Islet precursor cell (in vitro differentiated cells): ENCODE measurements around the gene CHKA.
A peak's percentile ranks its signal among the peaks of the same experiment; 100 is the strongest.

Experiments
- DNase-seq: peaks from one replicate; pipeline ENCODE4 v3.0.0-alpha.2; 2018

CHKA gene

GRCh38 chr11:68121067-68121899 is at the start of gene CHKA:
TSS of gene CHKA (minus strand) at chr11:68121388. CDS start at chr11:68121177, 211 bp downstream.
- peak; percentile 95 for DNase-seq

DNA sequence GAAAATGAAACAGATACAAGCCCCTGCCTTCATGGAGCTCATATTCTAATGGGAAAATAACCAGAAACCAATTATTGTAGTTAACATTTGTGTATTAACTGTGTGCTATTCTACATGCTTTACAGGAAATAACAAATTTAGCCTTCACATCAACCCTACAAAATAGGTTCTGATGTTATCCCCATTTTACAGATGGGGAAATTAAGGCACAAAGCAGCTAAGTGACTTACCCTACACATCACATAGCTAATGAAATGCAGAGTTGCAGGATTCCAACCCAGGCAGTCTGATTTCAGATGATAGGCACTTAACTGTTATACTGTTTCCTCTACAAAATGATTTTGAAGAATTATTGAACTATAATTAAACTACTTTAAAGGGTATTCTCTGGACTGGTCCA is 48.3 kb upstream of the CHKA start:
- DNase-seq: no peak

- DNase-seq: no peak
Observed at GRCh38 chr11:68168694-68169093, 47.5 kb upstream of the CHKA start.

- DNase-seq: no peak
Observed at GRCh38 chr11:68167474-68167873, 46.3 kb upstream of the CHKA start.

DNA sequence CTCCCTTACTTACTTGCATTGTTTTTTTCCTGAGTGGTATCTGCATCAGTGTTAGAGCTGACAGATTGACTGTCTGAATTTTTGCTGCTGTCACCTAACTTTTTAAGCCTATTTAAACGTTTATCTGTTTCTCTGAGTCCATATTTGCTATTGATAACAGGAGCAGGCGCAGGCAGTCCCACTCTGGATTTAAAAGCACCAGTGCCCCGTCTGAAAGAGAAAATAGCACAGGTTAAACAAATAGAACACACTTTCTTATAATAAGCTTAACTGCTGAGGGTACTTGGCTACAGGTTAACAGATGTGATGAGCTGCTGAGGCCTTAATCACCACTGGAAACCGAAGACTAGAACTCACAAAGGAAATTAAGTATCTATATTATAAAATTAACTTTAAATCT is 45.8 kb upstream of the CHKA start:
- no peak for DNase-seq

DNA sequence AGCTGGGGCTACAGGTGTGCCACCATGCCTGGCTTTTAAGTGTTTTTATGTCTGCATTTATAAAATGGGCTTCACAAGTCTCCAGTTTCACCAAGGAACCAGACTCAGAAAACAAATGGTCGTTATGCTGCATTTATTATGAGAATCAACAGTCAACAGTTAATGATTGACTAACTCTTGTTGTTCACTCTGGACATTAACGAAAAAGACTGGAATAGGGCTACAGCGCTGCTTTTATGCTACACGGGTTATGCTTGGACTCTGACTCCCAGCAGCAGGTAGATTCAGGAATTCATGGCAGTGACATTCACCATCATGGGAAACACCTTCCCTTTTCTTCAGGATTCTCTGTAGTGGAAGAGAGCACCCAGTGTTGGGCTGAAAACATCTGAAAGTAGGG is 44.4 kb upstream of the CHKA start:
- no peak for DNase-seq

DNA sequence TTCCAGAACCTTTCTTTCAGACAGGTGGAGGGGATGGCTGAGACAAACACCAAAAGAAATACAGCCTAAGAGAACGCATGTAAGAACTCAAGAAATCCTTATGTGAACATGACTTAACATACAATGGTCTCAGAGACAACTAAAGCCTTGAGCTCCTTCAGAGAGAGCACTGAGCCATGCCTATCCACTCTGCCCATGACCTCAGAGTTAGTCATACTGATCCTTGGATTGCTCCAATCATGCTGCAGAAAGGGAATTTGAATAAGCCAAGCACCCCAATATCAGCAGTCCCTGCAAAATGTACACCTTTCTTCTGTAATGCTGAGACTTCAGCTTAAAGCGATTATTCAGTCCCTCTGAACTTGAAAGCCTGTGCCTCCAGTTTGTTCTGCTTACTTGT is 43.2 kb upstream of the CHKA start:
- DNase-seq: no peak

DNA sequence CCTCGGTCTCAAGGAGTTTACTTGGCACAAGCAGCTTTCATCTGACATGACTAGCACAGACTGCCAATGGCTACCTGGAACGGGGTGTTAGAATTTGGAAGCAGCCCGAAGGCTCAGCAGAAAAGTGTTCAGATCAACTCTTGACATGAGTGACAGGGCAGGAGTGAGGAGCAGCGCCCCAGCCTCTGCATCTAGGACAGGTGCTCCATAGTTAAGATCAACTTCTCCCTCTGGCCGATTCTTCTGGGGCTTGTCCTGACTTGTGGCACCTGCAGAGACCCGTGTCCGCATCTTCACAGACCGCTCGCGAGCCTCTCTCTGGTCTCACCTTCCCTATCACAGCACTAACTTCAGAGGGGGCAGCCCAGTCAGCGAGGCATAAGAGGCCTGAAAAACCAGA is 42.5 kb upstream of the CHKA start:
- DNase-seq: no peak

DNA sequence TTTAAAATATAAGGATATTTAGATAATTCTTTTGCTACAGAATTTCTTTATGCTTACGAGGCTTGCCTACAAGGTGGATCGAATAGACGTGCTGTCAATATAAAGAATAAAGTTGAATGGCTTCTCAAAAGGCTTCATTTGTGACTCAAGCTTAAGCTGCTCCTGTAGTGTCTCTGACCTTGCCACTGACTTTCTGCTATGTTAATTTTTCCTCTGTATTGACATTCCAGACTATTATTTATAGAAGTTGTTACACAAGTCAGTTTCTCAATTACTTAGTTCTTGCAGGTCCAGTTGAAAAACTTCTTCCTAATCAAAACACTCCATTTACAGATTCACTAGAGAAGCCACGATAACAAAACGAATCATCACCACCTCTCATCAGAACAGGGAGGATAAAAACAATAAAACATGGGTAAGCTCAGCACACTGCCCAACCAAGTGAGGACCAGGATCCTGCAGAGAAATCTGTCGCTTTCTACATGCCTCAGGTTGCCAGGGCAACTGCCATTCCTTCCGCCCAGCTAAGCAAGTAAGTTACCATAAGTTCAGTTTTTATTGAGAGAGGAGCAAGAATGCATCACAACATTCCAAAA is 39.0 kb upstream of the CHKA start:
- no peak for DNase-seq

DNA sequence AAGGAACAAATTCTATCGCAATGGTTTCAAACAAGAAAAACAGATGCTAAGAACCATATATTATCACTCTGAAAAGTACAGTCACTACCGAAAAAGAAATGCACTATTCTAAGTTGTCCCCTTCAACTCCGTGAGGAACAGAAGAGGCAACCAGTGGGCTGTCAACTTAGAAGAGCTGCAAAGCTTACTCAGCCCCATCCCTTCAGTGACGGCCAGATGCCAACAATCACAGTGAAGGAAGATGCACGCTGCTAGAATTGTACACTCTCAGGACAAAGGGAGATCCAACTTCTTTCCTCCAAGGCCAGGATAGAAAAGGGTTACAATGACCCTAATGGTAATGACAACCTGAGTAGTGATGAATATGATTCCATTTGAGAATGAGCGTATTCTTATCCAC is 38.5 kb upstream of the CHKA start:
- DNase-seq: no peak

- no peak for DNase-seq
Observed at GRCh38 chr11:68159161-68159560, 38.0 kb upstream of the CHKA start.

DNA sequence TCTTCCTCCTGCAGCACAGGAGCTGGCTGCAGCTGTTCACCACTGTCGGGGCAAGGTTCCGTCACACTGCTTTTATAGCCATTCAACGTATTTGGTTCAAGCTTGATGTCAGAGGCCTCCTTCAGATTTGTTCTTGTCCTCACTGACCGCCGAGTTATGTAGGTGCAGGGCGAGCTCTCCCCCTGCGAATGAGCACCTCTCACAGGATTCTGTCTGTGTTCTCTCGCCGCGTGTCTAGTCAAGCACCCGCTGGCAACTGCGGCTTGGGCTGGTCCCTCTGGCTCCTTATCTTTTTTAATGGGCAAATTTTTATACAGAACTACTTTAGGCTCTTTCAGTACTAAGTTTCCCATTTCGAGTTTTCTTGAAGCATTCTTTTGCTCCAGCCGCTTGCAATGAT is 37.4 kb upstream of the CHKA start:
- DNase-seq: no peak

DNA sequence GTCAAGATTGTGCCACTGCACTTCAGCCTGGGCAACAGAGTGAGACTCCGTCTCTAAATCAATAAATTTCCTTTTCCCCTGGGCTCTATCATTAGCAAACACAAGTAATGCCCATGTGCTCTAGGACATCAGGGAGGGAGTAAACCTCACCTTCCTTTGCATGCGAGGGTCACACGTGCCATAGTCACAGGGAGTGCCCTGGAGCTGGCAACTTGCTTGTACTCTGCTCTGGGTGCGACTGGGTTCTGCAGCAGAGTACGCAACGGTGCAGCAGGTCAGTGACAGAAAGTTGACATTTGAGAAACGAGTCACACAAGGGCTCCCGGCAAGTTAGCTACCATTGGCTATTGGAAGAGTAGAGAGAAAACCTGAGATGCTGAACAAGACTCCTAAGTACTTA is 32.6 kb upstream of the CHKA start:
- peak; percentile 29 for DNase-seq

GRCh38 chr11:68150037-68150436 is 28.8 kb upstream of the CHKA start:
- peak; percentile 85 for DNase-seq

GRCh38 chr11:68149417-68149816 is 28.2 kb upstream of the CHKA start:
- DNase-seq: no peak

DNA sequence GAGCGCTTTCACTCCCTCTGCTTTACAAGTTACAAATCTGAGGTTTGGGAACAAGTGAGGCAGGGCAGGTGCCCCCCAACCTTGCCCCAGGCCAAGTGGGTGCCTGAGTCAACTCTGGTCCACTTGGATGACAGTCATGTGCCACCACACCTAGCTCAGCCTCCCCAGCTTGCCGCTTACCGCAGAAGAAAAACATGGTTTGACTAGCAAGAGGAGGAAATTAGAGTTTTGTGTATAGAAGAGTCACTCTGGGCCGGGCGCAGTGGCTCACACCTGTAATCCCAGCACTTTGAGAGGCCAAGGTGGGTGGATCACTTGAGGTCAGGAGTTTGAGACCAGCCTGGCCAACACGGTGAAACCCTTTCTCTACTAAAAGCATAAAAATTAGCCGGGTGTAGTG is 27.7 kb upstream of the CHKA start:
- DNase-seq: no peak

GRCh38 chr11:68148071-68148805 is 27.1 kb upstream of the CHKA start:
- DNase-seq: no peak

DNA sequence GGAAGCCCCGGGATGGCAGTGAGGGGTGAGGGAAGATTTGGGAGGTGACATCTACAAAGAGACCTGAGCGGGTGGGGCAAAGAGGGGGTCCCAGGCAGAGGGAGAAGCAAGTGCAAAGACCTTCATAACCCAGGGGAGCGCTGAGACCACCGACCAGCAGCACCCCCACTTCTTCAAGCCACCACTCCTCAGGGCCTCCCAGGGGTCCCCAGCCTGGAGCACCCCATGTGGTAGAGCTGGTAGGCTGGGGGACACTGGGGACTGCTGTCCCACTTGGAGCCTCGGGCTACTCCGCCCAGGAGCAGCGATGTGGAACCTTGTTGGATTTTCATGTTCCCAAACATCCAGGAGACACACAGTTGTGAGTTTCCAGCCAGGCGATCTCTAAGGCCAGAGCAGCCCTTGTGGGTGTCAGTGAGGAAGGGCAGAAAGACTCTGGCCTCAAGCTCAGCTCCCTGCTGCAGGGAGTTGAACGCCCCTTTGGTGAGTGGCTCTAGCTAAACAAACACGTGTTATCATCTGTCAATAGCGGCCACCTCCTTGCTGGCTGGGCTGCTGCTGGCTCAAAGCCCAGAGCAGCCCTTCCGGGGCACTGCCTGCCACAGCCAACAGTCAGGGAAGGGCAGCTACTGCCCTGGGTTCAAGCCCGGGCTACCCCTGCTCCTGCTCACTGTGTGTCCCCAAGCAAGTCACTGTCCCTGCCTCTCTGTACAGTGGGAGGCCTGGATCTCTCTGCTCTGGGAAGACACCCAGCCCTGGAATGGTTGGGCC is 25.7 kb upstream of the CHKA start:
- no peak for DNase-seq

GRCh38 chr11:68146010-68146540 is 24.9 kb upstream of the CHKA start:
- no peak for DNase-seq

DNA sequence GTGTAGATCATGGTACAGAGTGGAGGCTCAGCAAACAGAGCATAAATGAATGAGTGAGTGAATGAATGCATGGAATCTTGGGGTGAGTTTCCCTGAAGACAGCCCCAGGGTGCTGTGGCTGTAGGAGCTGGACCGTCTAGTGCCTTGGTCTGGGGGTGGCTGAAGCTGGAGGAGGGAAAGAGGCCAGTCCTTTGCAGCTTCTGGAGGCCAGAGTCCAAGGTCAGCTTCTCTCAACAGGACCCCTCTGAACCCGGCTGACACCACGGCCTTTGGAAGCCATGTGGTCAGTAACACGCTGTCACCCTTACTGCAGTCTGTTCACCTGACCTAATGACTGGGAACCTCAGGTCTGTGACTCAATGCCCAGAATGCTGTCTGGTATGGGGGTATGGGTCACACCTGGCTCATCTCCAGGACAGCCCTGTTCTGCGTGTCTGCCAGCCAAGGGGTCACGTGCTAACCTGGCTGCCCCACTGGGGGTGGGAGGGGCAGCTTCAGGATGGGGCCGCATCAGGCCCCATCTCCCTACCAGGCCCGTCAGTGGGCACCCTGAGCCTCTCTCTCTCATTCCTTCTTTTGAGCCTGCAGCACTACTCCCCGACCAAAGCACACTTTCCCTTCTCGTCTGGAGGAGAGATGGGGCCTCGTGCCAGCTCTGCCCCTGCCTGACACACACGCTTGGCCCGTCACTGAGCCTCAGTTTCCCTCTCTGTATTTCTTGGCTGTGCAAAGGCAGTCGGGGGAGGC is 24.1 kb upstream of the CHKA start:
- no peak for DNase-seq

GRCh38 chr11:68143310-68143689 is 22.1 kb upstream of the CHKA start:
- no peak for DNase-seq
